Naive thymus-derived CD4-positive, alpha-beta T cell (primary cell): ENCODE measurements around the gene ABI3BP. TPM values are rescaled to one million over a fixed set of nuclear protein-coding genes. Genes with fewer than 3 reads are reported as not detected.

Source experiments
- ATAC-seq: fragments of 150-1000 bp; cut with Tn5 transposase; 2 replicates; pipeline ENCODE4 v1.10.0; 2021; ENCODE audit warnings: mild to moderate bottlenecking, moderate library complexity
- CTCF ChIA-PET: fragments of 350-600 bp; sonication (Branson Sonifier 250); formaldehyde crosslinking; loops from one replicate; lab custom pipeline; 2021; ENCODE audit warnings: antibody characterized with exemption; lab: Charles Lee
- POLR2A ChIA-PET: fragments of 350-600 bp; sonication (Branson Sonifier 250); formaldehyde crosslinking; loops from one replicate; lab custom pipeline; 2021; ENCODE audit warnings: antibody characterized with exemption, inconsistent platforms; lab: Charles Lee
- DNase-seq, 9 donors: peaks; one replicate each; pipeline versions ENCODE4 v3.0.0 to v3.0.0-alpha.2; 2020 to 2022; ENCODE audit warnings: mixed read lengths in 1 of 9
- H3K27ac ChIP-seq: one replicate; pipeline ENCODE4 v1.7.0; 2013; ENCODE audit warnings: mild to moderate bottlenecking, low read depth, low read length, moderate library complexity
- H3K27me3 ChIP-seq, 2 donors: one replicate each; pipeline ENCODE4 v1.7.0; 2013; ENCODE audit warnings: low read length in 2 of 2, mild to moderate bottlenecking in 2 of 2, moderate library complexity in 2 of 2; ENCODE audit not compliant: control insufficient read depth in 2 of 2, insufficient read depth in 2 of 2
- H3K36me3 ChIP-seq, 3 experiments: 1 replicate in 2 of 3; 2 replicates in 1 of 3; pipeline ENCODE4 v1.7.0; 2013; ENCODE audit warnings: low read length in 3 of 3, mild to moderate bottlenecking in 3 of 3, moderate library complexity in 1 of 3; ENCODE audit not compliant: insufficient read depth in 3 of 3, control insufficient read depth in 2 of 3
- H3K4me1 ChIP-seq, 2 donors: one replicate each; pipeline ENCODE4 v1.7.0; 2013; ENCODE audit warnings: low read length in 2 of 2, mild to moderate bottlenecking in 2 of 2, moderate library complexity in 1 of 2; ENCODE audit not compliant: control insufficient read depth in 2 of 2, insufficient read depth in 2 of 2
- H3K4me3 ChIP-seq: 2 replicates; pipeline ENCODE4 v1.7.0; 2013; ENCODE audit warnings: mild to moderate bottlenecking, low read length
- H3K9me3 ChIP-seq, 3 experiments: 1 replicate in 2 of 3; 2 replicates in 1 of 3; pipeline ENCODE4 v1.7.0; 2013; ENCODE audit warnings: low read length in 3 of 3; ENCODE audit not compliant: control insufficient read depth in 2 of 3
- H3K27ac Mint-ChIP-seq, 9 donors: one replicate each; pipeline ENCODE4 v1.8.0; 2020 to 2022; ENCODE audit warnings: mixed read lengths in 9 of 9, mild to moderate bottlenecking in 8 of 9, moderate library complexity in 5 of 9, inconsistent platforms in 2 of 9
- H3K27me3 Mint-ChIP-seq, 5 donors: one replicate each; pipeline ENCODE4 v1.8.0; 2021 to 2022; ENCODE audit warnings: mixed read lengths in 5 of 5, mild to moderate bottlenecking in 1 of 5
- H3K36me3 Mint-ChIP-seq, 5 donors: one replicate each; pipeline ENCODE4 v1.8.0; 2020 to 2022; ENCODE audit warnings: mixed read lengths in 5 of 5, mild to moderate bottlenecking in 3 of 5, inconsistent platforms in 1 of 5
- H3K4me1 Mint-ChIP-seq, 7 donors: one replicate each; pipeline ENCODE4 v1.8.0; 2020 to 2022; ENCODE audit warnings: mixed read lengths in 7 of 7, mild to moderate bottlenecking in 3 of 7, inconsistent platforms in 1 of 7
- H3K4me3 Mint-ChIP-seq, 10 donors: one replicate each; pipeline ENCODE4 v1.8.0; 2020 to 2022; ENCODE audit warnings: mild to moderate bottlenecking in 10 of 10, mixed read lengths in 10 of 10, moderate library complexity in 6 of 10, inconsistent platforms in 2 of 10
- H3K9me3 Mint-ChIP-seq, 11 donors: one replicate each; pipeline ENCODE4 v1.8.0; 2020 to 2022; ENCODE audit warnings: mixed read lengths in 11 of 11, mild to moderate bottlenecking in 4 of 11, inconsistent platforms in 1 of 11, moderate library complexity in 1 of 11
- intact Hi-C, 2 donors: fragments of 100-400 bp; cut with micrococcal nuclease; formaldehyde crosslinking; loops; one replicate each; pipeline ENCODE4 v1.15.1; 2023
- polyA plus RNA-seq, 2 donors: library from polyadenylated mRNA; unstranded; fragments of 300-500 nt; fragmentation: Illumina TruSeq; gene quantifications; one replicate each; pipeline ENCODE4 v1.2.3, GENCODE V29; 2021
- total RNA-seq, 6 experiments: library from RNA in 5 of 6; stranded (reverse) in 5 of 6; gene quantifications; 1 replicate in 5 of 6; 2 replicates in 1 of 6; pipeline ENCODE4 v1.2.3 and lab custom pipeline; 2021 to 2026

The ABI3BP gene
- total and polyA plus RNA-seq, 7 experiments from 2014 or later: not detected

GRCh38 chr3:100780071-100780622 lies 213.1 kb downstream of the ABI3BP start:
- Mint-ChIP-seq H3K27me3 (no peaks in the 10 kb centered on the region), H3K9me3 (peaks cover 0 to 6% (median 0%) of the 10 kb centered on the region in 11 donors), H3K36me3 (peaks cover 0 to 3% (median 0%) of the 10 kb centered on the region in 5 donors), H3K27ac (no peak overlapping the region), H3K4me1 (no peaks in the 10 kb centered on the region), H3K4me3 (no peak overlapping the region)
- no peak overlapping the region for H3K4me3 ChIP-seq
- no peaks in the 10 kb centered on the region for H3K4me1 ChIP-seq
- no peak overlapping the region for H3K27ac ChIP-seq
- CTCF ChIA-PET: no interaction called here
- no peak for ATAC-seq
- DNase-seq: no peak
- POLR2A ChIA-PET: no interaction called here
- H3K27me3 ChIP-seq: no peaks in the 10 kb centered on the region
- no peaks in the 10 kb centered on the region for H3K9me3 ChIP-seq
- H3K36me3 ChIP-seq: no peaks in the 10 kb centered on the region
- intact Hi-C loops: no loop called here

- ChIA-PET CTCF (no interaction called here), POLR2A (no interaction called here)
- no peak overlapping the region for H3K27ac ChIP-seq
- Mint-ChIP-seq H3K4me3 (no peak overlapping the region), H3K4me1 (no peaks in the 10 kb centered on the region), H3K9me3 (peaks cover 0 to 3% (median 0%) of the 10 kb centered on the region in 11 donors), H3K27me3 (no peaks in the 10 kb centered on the region), H3K27ac (no peak overlapping the region), H3K36me3 (peaks cover 0 to 3% (median 0%) of the 10 kb centered on the region in 5 donors)
- no peaks in the 10 kb centered on the region for H3K36me3 ChIP-seq
- H3K9me3 ChIP-seq: no peaks in the 10 kb centered on the region
- no peaks in the 10 kb centered on the region for H3K4me1 ChIP-seq
- intact Hi-C loops: no loop called here
- no peaks in the 10 kb centered on the region for H3K27me3 ChIP-seq
- ATAC-seq (no peak), DNase-seq (no peak)
- no peak overlapping the region for H3K4me3 ChIP-seq
Observed at GRCh38 chr3:100779480-100779879, 213.7 kb downstream of the ABI3BP start.

DNA sequence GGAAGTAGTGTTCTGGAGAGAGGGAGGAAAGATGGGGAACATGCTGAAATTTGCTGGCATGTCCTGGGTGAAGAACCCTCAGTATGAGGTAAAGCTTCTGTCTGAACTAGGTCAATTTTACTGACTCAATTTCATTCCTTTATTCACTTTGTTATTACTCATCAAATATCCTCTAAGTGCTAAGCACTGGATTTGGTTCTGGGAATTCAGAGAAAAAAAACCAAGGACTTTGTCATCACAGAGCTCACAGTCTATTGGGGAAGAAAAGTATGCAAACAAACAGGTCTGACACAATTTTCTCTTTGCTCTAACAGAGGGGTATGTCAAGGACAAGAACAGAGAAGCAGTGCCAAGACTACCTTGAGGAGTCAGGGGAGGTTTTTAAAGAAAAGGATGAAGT lies 215.9 kb downstream of the ABI3BP start:
- no peaks in the 10 kb centered on the region for H3K27me3 Mint-ChIP-seq
- Histone ChIP-seq H3K27ac (no peak overlapping the region), H3K4me1 (no peaks in the 10 kb centered on the region), H3K4me3 (no peak overlapping the region), H3K9me3 (no peaks in the 10 kb centered on the region), H3K36me3 (no peaks in the 10 kb centered on the region), H3K27me3 (no peaks in the 10 kb centered on the region)
- ATAC-seq: no peak
- no peak overlapping the region for H3K27ac Mint-ChIP-seq
- intact Hi-C loops: no loop called here
- ChIA-PET POLR2A (no interaction called here), CTCF (no interaction called here)
- no peak for DNase-seq
- H3K4me1 Mint-ChIP-seq: no peaks in the 10 kb centered on the region
- H3K4me3 Mint-ChIP-seq: no peak overlapping the region
- peaks cover 0 to 4% (median 0%) of the 10 kb centered on the region in 11 donors for H3K9me3 Mint-ChIP-seq
- H3K36me3 Mint-ChIP-seq: peaks cover 0 to 6% (median 0%) of the 10 kb centered on the region in 5 donors

DNA sequence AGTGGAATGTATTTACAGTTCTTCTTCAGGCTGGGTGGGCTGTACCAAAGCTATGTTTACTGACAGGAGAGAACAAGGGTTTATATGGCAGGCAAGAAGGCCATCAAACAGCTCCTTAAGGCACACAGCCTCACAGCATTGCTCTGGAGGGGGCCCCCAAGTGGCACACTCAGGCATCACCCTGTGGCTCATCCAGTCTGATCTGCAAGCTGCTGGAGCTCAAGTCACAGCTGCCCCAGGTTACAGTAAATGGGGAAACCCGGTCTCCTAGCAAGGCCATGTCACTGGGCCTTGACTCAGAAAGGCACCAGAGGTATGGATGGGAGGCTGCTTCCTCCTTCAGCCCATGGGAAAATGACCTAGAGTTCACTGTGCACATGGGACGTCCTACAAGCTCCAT lies 216.5 kb downstream of the ABI3BP start:
- H3K27ac Mint-ChIP-seq: no peak overlapping the region
- H3K4me3 Mint-ChIP-seq: no peak overlapping the region
- H3K4me1 Mint-ChIP-seq: no peaks in the 10 kb centered on the region
- POLR2A ChIA-PET: interaction anchor here (0.5 kb wide), 1 partner anchor 14 kb away, joined by 3 read pairs; no protein-coding TSS in a partner anchor
- no peaks in the 10 kb centered on the region for H3K4me1 ChIP-seq
- ATAC-seq (no peak), DNase-seq (no peak)
- H3K27me3 ChIP-seq: no peaks in the 10 kb centered on the region
- no peaks in the 10 kb centered on the region for H3K9me3 ChIP-seq
- H3K27me3 Mint-ChIP-seq: no peaks in the 10 kb centered on the region
- H3K36me3 ChIP-seq: no peaks in the 10 kb centered on the region
- H3K36me3 Mint-ChIP-seq: peaks cover 0 to 6% (median 0%) of the 10 kb centered on the region in 5 donors
- no peak overlapping the region for H3K4me3 ChIP-seq
- peaks cover 0 to 9% (median 0%) of the 10 kb centered on the region in 11 donors for H3K9me3 Mint-ChIP-seq
- CTCF ChIA-PET: no interaction called here
- intact Hi-C loops: no loop called here
- H3K27ac ChIP-seq: no peak overlapping the region

DNA sequence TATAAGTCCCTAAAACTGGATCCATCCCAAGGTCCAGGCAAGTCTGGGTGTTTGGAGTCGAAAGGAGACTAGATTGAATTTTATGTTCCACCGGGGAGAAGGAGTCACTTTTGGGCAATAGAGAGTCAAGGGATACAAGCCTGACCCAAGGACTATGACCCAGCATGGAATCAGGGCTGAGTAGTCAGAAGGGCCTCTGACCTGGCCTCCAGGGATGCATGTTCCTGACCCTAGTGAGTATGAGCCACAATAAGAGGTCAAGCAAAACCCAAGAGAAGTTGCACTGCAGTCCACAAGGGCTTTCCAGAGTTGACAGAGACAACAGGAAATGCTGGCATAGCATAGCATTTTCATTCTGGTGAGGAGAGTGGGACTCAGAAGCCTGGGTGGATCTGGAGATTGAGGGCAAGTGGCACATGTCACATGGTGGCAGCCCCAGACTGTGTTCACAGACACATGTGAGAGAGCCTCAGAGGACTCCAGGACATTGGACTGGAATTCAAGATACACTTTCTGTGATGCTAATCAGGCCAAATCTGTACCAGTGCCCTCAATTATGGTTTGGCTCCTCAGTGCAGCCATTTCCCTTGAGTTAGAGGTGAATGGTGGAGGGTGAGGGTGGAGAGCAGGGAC lies 217.0 kb downstream of the ABI3BP start:
- Histone ChIP-seq H3K4me1 (no peaks in the 10 kb centered on the region), H3K27me3 (no peaks in the 10 kb centered on the region), H3K36me3 (no peaks in the 10 kb centered on the region), H3K4me3 (no peak overlapping the region), H3K9me3 (no peaks in the 10 kb centered on the region), H3K27ac (no peak overlapping the region)
- Mint-ChIP-seq H3K4me1 (no peaks in the 10 kb centered on the region), H3K4me3 (no peak overlapping the region), H3K27ac (no peak overlapping the region), H3K27me3 (no peaks in the 10 kb centered on the region), H3K36me3 (peaks cover 0 to 6% (median 0%) of the 10 kb centered on the region in 5 donors), H3K9me3 (peaks cover 0 to 13% (median 0%) of the 10 kb centered on the region in 11 donors)
- ChIA-PET CTCF (no interaction called here), POLR2A (interaction anchor here (0.5 kb wide), 1 partner anchor 13 kb away, joined by 3 read pairs; no protein-coding TSS in a partner anchor)
- ATAC-seq (no peak), DNase-seq (no peak)
- intact Hi-C loops: no loop called here

DNA sequence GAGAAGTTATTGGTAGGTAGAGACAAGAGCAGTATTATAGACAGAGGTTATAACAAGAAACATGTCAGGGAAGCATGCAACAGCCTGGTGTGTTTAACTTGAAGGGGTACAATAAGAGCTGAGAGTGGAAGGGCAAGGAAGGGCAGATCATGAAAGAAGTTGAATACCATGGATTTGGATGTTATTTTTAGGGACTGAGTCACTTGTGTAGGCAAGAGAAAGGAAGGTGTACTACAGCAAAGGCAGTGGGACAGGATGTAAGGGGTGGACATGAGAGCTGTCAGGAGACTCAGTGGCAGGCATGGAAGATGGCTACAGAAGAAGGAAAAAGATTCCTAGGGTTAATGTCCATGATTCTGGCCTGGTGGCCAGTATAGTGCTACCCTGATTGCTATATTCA lies 217.6 kb downstream of the ABI3BP start:
- Histone ChIP-seq H3K4me3 (no peak overlapping the region), H3K27ac (no peak overlapping the region), H3K9me3 (no peaks in the 10 kb centered on the region), H3K36me3 (no peaks in the 10 kb centered on the region), H3K27me3 (no peaks in the 10 kb centered on the region), H3K4me1 (no peaks in the 10 kb centered on the region)
- H3K27ac Mint-ChIP-seq: no peak overlapping the region
- peaks cover 0 to 6% (median 0%) of the 10 kb centered on the region in 5 donors for H3K36me3 Mint-ChIP-seq
- peaks cover 0 to under 1% (median 0%) of the 10 kb centered on the region in 5 donors for H3K27me3 Mint-ChIP-seq
- ChIA-PET CTCF (no interaction called here), POLR2A (no interaction called here)
- peaks cover 0 to 13% (median 0%) of the 10 kb centered on the region in 11 donors for H3K9me3 Mint-ChIP-seq
- DNase-seq: no peak
- no peak overlapping the region for H3K4me3 Mint-ChIP-seq
- intact Hi-C loops: no loop called here
- ATAC-seq: no peak
- H3K4me1 Mint-ChIP-seq: no peaks in the 10 kb centered on the region

DNA sequence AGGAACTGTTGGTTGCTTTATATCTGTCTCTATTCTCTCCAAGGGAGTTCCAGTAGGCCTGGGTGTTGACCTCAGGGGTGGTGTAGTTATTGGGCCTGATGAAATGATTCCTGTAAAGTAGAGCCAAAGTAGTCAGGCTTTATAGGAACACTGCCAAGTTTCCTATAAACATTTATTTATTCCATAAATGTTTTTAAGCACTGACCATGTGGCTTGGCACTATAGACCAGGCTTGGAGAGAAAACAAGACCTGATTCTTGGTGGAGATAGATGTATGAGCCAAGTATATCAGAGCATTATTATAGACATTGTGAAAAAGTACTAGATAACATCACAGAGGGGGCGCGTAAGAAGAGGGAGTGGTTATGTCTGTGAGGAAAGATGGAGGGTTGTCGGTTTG lies 218.0 kb downstream of the ABI3BP start:
- H3K27me3 Mint-ChIP-seq: peaks cover 0 to 3% (median 0%) of the 10 kb centered on the region in 5 donors
- Histone ChIP-seq H3K27ac (no peak overlapping the region), H3K4me1 (no peaks in the 10 kb centered on the region), H3K36me3 (no peaks in the 10 kb centered on the region), H3K27me3 (no peaks in the 10 kb centered on the region), H3K9me3 (no peaks in the 10 kb centered on the region), H3K4me3 (no peak overlapping the region)
- H3K4me3 Mint-ChIP-seq: no peak overlapping the region
- POLR2A ChIA-PET: no interaction called here
- intact Hi-C loops: no loop called here
- ATAC-seq (no peak), DNase-seq (no peak)
- H3K36me3 Mint-ChIP-seq: peaks cover 0 to 6% (median 0%) of the 10 kb centered on the region in 5 donors
- no peak overlapping the region for H3K27ac Mint-ChIP-seq
- CTCF ChIA-PET: no interaction called here
- no peaks in the 10 kb centered on the region for H3K4me1 Mint-ChIP-seq
- H3K9me3 Mint-ChIP-seq: peaks cover 0 to 13% (median 0%) of the 10 kb centered on the region in 11 donors
